ENCODE measurements around the gene KIAA1217. TPM values are rescaled to one million over a fixed set of nuclear protein-coding genes. Genes with fewer than 3 reads are reported as not detected.

The KIAA1217 gene
- polyA plus RNA-seq, 1 donor from 2014 or later = 0.22 TPM

- Histone ChIP-seq H2AFZ (ENCODE audit: low read depth, low read length) (no peak overlapping the region), H3K4me2 (ENCODE audit: low read length) (no peak overlapping the region), H3K4me3 (ENCODE audit: low read length) (no peak overlapping the region), H3K27ac (ENCODE audit: low read length) (no peak overlapping the region), H3F3A (ENCODE audit: insufficient read depth, low read length, poor library complexity, severe bottlenecking) (no peaks in the 10 kb centered on the region), H3K36me3 (ENCODE audit: insufficient read depth, low read length) (no peaks in the 10 kb centered on the region), H3K9me2 (ENCODE audit: insufficient read depth, low read length) (no peaks in the 10 kb centered on the region), H3K27me3 (ENCODE audit: insufficient read depth, low read depth, low read length) (no peaks in the 10 kb centered on the region), H4K20me1 (ENCODE audit: insufficient read depth) (no peaks in the 10 kb centered on the region), H3K9ac (ENCODE audit: low read length) (no peak overlapping the region), H3K79me2 (replicated peaks; ENCODE audit: insufficient read depth, low read length) (no peaks in the 10 kb centered on the region), H3K9me3 (ENCODE audit: low read length) (no peaks in the 10 kb centered on the region)
- TF ChIP-seq EP300 (conservative IDR thresholded peaks at IDR 0.05; ENCODE audit: poor library complexity, severe bottlenecking) (no peak), CTCF (IDR thresholded peaks at IDR 0.05; ENCODE audit: poor library complexity, severe bottlenecking) (no peak), EZH2 (IDR thresholded peaks at IDR 0.05; ENCODE audit: borderline replicate concordance, insufficient read depth, low read length, poor library complexity, severe bottlenecking) (no peak), RAD21 (conservative IDR thresholded peaks at IDR 0.05) (no peak), REST (IDR thresholded peaks at IDR 0.05; ENCODE audit: borderline replicate concordance) (no peak), POLR2AphosphoS5 (IDR thresholded peaks at IDR 0.05) (no peak), SMC3 (conservative IDR thresholded peaks at IDR 0.05; ENCODE audit: poor library complexity) (no peak), TAF1 (IDR thresholded peaks at IDR 0.05; ENCODE audit: low read depth) (no peak), MXI1 (conservative IDR thresholded peaks at IDR 0.05; ENCODE audit: poor library complexity, severe bottlenecking) (no peak)
Measured at GRCh38 chr10:24344279-24344678, 135.3 kb downstream of the KIAA1217 start.

DNA sequence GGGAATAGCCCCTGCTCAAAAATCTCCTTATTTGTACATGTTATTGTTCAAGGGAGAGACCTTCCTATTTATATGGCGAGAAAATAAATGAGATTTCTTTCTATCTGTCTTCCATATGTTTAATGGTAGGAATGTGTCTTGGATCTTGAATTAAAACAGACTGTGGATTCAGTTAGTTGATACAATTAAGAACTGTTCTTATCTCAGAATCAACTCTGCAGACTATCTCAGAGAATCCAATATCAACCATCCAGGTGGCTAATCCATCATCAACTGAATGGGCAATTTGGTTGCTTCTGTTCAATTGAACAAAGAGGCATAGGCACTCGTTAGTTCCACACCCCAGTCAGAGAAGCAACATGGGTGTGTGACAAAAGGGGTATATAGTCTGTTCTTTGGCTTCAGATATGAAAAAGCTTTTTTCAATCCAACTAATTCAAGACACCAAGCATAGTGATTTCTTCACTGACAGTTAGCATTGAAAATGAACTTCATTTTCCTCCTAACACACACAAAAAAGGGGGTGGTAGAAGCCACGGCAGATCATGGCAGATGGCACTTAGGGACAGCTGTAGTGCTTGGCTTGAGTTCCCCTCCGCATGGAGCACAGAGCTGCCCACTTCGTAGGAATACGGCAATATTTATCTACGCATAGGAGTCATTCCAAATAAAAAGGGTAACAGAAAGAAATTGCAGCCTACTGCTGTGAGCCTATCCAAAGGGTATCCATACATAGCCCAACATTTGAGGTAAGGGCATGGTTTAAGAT is 135.9 kb downstream of the KIAA1217 start:
- Histone ChIP-seq H3K27ac (ENCODE audit: low read length) (no peak overlapping the region), H3K9me3 (ENCODE audit: low read length) (no peaks in the 10 kb centered on the region), H3K36me3 (ENCODE audit: insufficient read depth, low read length) (no peaks in the 10 kb centered on the region), H3K79me2 (replicated peaks; ENCODE audit: insufficient read depth, low read length) (no peaks in the 10 kb centered on the region), H2AFZ (ENCODE audit: low read depth, low read length) (no peak overlapping the region), H3F3A (ENCODE audit: insufficient read depth, low read length, poor library complexity, severe bottlenecking) (no peaks in the 10 kb centered on the region), H3K27me3 (ENCODE audit: insufficient read depth, low read depth, low read length) (no peaks in the 10 kb centered on the region), H3K4me2 (ENCODE audit: low read length) (no peak overlapping the region), H4K20me1 (ENCODE audit: insufficient read depth) (no peaks in the 10 kb centered on the region), H3K4me3 (ENCODE audit: low read length) (no peak overlapping the region), H3K9me2 (ENCODE audit: insufficient read depth, low read length) (no peaks in the 10 kb centered on the region), H3K9ac (ENCODE audit: low read length) (no peak overlapping the region)
- TF ChIP-seq EP300 (conservative IDR thresholded peaks at IDR 0.05; ENCODE audit: poor library complexity, severe bottlenecking) (no peak), MXI1 (conservative IDR thresholded peaks at IDR 0.05; ENCODE audit: poor library complexity, severe bottlenecking) (no peak), RAD21 (conservative IDR thresholded peaks at IDR 0.05) (no peak), POLR2AphosphoS5 (IDR thresholded peaks at IDR 0.05) (no peak), TAF1 (IDR thresholded peaks at IDR 0.05; ENCODE audit: low read depth) (no peak), REST (IDR thresholded peaks at IDR 0.05; ENCODE audit: borderline replicate concordance) (no peak), EZH2 (IDR thresholded peaks at IDR 0.05; ENCODE audit: borderline replicate concordance, insufficient read depth, low read length, poor library complexity, severe bottlenecking) (no peak), CTCF (IDR thresholded peaks at IDR 0.05; ENCODE audit: poor library complexity, severe bottlenecking) (no peak), SMC3 (conservative IDR thresholded peaks at IDR 0.05; ENCODE audit: poor library complexity) (no peak)
